IMR-90 (cell line): Measurements from ENCODE around the gene ATP6AP1. TPM values are rescaled to one million over a fixed set of nuclear protein-coding genes. Genes with fewer than 3 reads are reported as not detected.

Experiments
- ATAC-seq: fragments of 200-7000 bp; cut with Tn5 transposase; 2 replicates; pipeline ENCODE4 v1.9.1; 2020; ENCODE audit warnings: low read depth, mild to moderate bottlenecking, moderate library complexity
- BruUV-seq: library from RNA; stranded (reverse); fragments of 400-500 nt; replicated peaks from 2 replicates; lab custom pipeline; 2021; lab: Mats Ljungman, UMichigan
- CTCF ChIA-PET: fragments of 300-600 bp; formaldehyde crosslinking; extraction: SDS; loops from one replicate; lab custom pipeline; 2021; ENCODE audit warnings: antibody characterized with exemption; lab: Yijun Ruan, JAX
- POLR2A ChIA-PET: fragments of 300-600 bp; sonication (Branson Sonifier 250); formaldehyde crosslinking; loops from one replicate; lab custom pipeline; 2022; ENCODE audit warnings: antibody characterized with exemption; ENCODE audit not compliant: unreplicated experiment; lab: Charles Lee
- DNase-seq: peaks from one replicate; pipeline ENCODE4 v3.0.0; 2013
- H2AFZ ChIP-seq: replicated peaks from 2 replicates; pipeline ENCODE3; 2013; ENCODE audit warnings: low read length, mild to moderate bottlenecking; ENCODE audit not compliant: poor library complexity
- H2AK5ac ChIP-seq: 2 replicates; pipeline ENCODE4 v1.6.1; 2013; ENCODE audit warnings: low read depth, low read length, inconsistent platforms
- H2AK9ac ChIP-seq: replicated peaks from 2 replicates; pipeline ENCODE3; 2013; ENCODE audit warnings: mild to moderate bottlenecking, low read depth, low read length, moderate library complexity; ENCODE audit not compliant: poor library complexity
- H2BK120ac ChIP-seq: 2 replicates; pipeline ENCODE4 v1.6.1; 2013; ENCODE audit warnings: low read depth, low read length, inconsistent platforms
- H2BK15ac ChIP-seq: 3 replicates; pipeline ENCODE4 v1.6.1; 2013; ENCODE audit warnings: low read depth, low read length, inconsistent platforms
- H2BK20ac ChIP-seq: 2 replicates; pipeline ENCODE4 v1.6.1; 2013; ENCODE audit warnings: low read depth, mild to moderate bottlenecking, inconsistent platforms, low read length, moderate library complexity
- H2BK5ac ChIP-seq: 2 replicates; pipeline ENCODE4 v1.6.1; 2013; ENCODE audit warnings: mild to moderate bottlenecking, low read depth, low read length, inconsistent platforms; ENCODE audit not compliant: poor library complexity, severe bottlenecking
- H3K14ac ChIP-seq: replicated peaks from 2 replicates; pipeline ENCODE4 v1.6.1; 2013; ENCODE audit warnings: low read depth, low read length, inconsistent platforms
- H3K18ac ChIP-seq: 2 replicates; pipeline ENCODE4 v1.6.1; 2013; ENCODE audit warnings: low read depth, low read length, control low read depth
- H3K23ac ChIP-seq: 2 replicates; pipeline ENCODE4 v1.6.1; 2013; ENCODE audit warnings: low read depth, low read length, inconsistent platforms
- H3K27ac ChIP-seq: 2 replicates; pipeline ENCODE4 v1.5.1; 2013; ENCODE audit warnings: mild to moderate bottlenecking, control low read depth, low read length; ENCODE audit not compliant: insufficient read depth
- H3K27me3 ChIP-seq: 2 replicates; pipeline ENCODE4 v1.6.1; 2013; ENCODE audit warnings: low read length; ENCODE audit not compliant: control insufficient read depth, insufficient read depth
- H3K36me3 ChIP-seq: 2 replicates; pipeline ENCODE4 v1.6.1; 2013; ENCODE audit warnings: low read length, mixed read lengths; ENCODE audit not compliant: control insufficient read depth, insufficient read depth
- H3K4ac ChIP-seq: 2 replicates; pipeline ENCODE4 v1.6.1; 2013; ENCODE audit warnings: low read depth, low read length, inconsistent platforms
- H3K4me1 ChIP-seq: 2 replicates; pipeline ENCODE4 v1.6.1; 2013; ENCODE audit warnings: low read length, mixed read lengths; ENCODE audit not compliant: control insufficient read depth, insufficient read depth
- H3K4me2 ChIP-seq: 2 replicates; pipeline ENCODE4 v1.6.1; 2013; ENCODE audit warnings: low read depth, mild to moderate bottlenecking, control low read depth, low read length, moderate library complexity
- H3K4me3 ChIP-seq: 2 replicates; pipeline ENCODE4 v1.5.1; 2013; ENCODE audit warnings: low read depth, mild to moderate bottlenecking, control low read depth, low read length, moderate library complexity; ENCODE audit not compliant: insufficient read depth
- H3K56ac ChIP-seq: 2 replicates; pipeline ENCODE4 v1.6.1; 2013; ENCODE audit warnings: low read length, inconsistent platforms; ENCODE audit not compliant: insufficient read depth; ENCODE audit errors: extremely low read depth
- H3K79me1 ChIP-seq, 2 experiments: 2 replicates each; pipeline ENCODE4 v1.6.1; 2013; ENCODE audit warnings: low read length in 2 of 2, inconsistent platforms in 1 of 2, low read depth in 1 of 2
- H3K9ac ChIP-seq: 2 replicates; pipeline ENCODE4 v1.6.1; 2013; ENCODE audit warnings: low read depth, low read length, control low read depth
- H3K9me1 ChIP-seq: 2 replicates; pipeline ENCODE4 v1.6.1; 2013; ENCODE audit warnings: low read length, inconsistent platforms; ENCODE audit not compliant: insufficient read depth
- H3K9me3 ChIP-seq: 2 replicates; pipeline ENCODE4 v1.6.1; 2013; ENCODE audit warnings: low read length; ENCODE audit not compliant: control insufficient read depth, insufficient read depth
- H4K20me1 ChIP-seq: 2 replicates; pipeline ENCODE4 v1.6.1; 2013; ENCODE audit warnings: low read length, inconsistent platforms; ENCODE audit not compliant: insufficient read depth
- H4K5ac ChIP-seq: 2 replicates; pipeline ENCODE4 v1.6.1; 2013; ENCODE audit warnings: mild to moderate bottlenecking, low read depth, low read length, control low read depth
- H4K8ac ChIP-seq, 2 experiments: 2 replicates each; pipeline ENCODE4 v1.6.1; 2013; ENCODE audit warnings: low read depth in 2 of 2, low read length in 2 of 2, control low read depth in 1 of 2, inconsistent platforms in 1 of 2
- H4K91ac ChIP-seq: 2 replicates; pipeline ENCODE4 v1.6.1; 2013; ENCODE audit warnings: low read depth, low read length, inconsistent platforms; ENCODE audit not compliant: insufficient read depth
- BHLHE40 ChIP-seq: fragments of 150-350 bp; IDR thresholded peaks from 2 replicates; pipeline ENCODE4 v1.6.1; 2016; ENCODE audit warnings: mild to moderate bottlenecking, low read depth, low read length
- CTCF ChIP-seq: conservative IDR thresholded peaks from 2 replicates; pipeline ENCODE4 v1.5.1; 2012; ENCODE audit warnings: mild to moderate bottlenecking, low read depth, low read length, improper control_type of control experiment
- MXI1 ChIP-seq: IDR thresholded peaks from 2 replicates; pipeline ENCODE4 v1.6.1; 2012; ENCODE audit warnings: low read depth, mild to moderate bottlenecking, low read length, moderate library complexity, borderline replicate concordance
- WGBS, 2 experiments: methylation state at CpG; one replicate each; pipeline versions ENCODE4 v1.1.5 to v1.1.7; 2013; ENCODE audit warnings: missing lambda C conversion rate in 2 of 2; ENCODE audit not compliant: insufficient read length in 1 of 2; ENCODE audit errors: extremely low coverage in 2 of 2; 5-methylcytosine and 5-hydroxymethylcytosine counted together
- dilution Hi-C: fragments of 300-500 bp; cut with HindIII; formaldehyde crosslinking; loops from one replicate; pipeline ENCODE4 v1.14.3; 2018; ENCODE audit warnings: low sequenced_read_pairs; ENCODE audit not compliant: unreplicated experiment
- in situ Hi-C: fragments of 300-500 bp; cut with MboI; formaldehyde crosslinking; loops from 3 replicates; pipeline ENCODE4 v1.14.3; 2019; ENCODE audit warnings: low sequenced_read_pairs, inconsistent platforms, mixed read lengths
- intact Hi-C: fragments of 100-400 bp; cut with micrococcal nuclease; formaldehyde crosslinking; loops from 2 replicates; pipeline ENCODE4 v1.10.0; 2022
- polyA plus RNA-seq, 3 experiments: library from polyadenylated mRNA; depleted of rRNA; stranded (reverse); fragments of >200 nt; gene quantifications; 2 replicates each; pipeline ENCODE4 v1.2.3, GENCODE V29; 2012; ENCODE audit warnings: low replicate concordance in 1 of 3
- total RNA-seq: library from RNA; depleted of rRNA; stranded (reverse); fragments of >200 nt; gene quantifications from 2 replicates; pipeline ENCODE4 v1.2.3, GENCODE V29; 2012

ATP6AP1 gene
- total and polyA plus RNA-seq, 2 of the 4 experiments (the other 2 are of a cell fraction), result 13.8 to 96.7 TPM

GRCh38 chrX:154462396-154462795 lies 33.9 kb downstream of the ATP6AP1 start:
- no peaks in the 10 kb centered on the region for H3K9me1 ChIP-seq
- H3K4me3 ChIP-seq, result no peak overlapping the region
- H3K4ac ChIP-seq, result no peak overlapping the region
- H2BK120ac ChIP-seq, result no peak overlapping the region
- H3K27ac ChIP-seq, result no peak overlapping the region
- no peak overlapping the region for H3K14ac ChIP-seq
- TF ChIP-seq CTCF, result no peak
- TF ChIP-seq MXI1, result no peak
- no peak for TF ChIP-seq BHLHE40
- DNase-seq, result no peak
- no peak overlapping the region for H3K18ac ChIP-seq
- H4K20me1 ChIP-seq, result peaks cover 39% of the 10 kb centered on the region
- peaks cover 4% of the 10 kb centered on the region; the same call in 1 of the 2 replicates for H3K4me1 ChIP-seq
- H3K36me3 ChIP-seq, result peaks cover 59% of the 10 kb centered on the region
- H3K23ac ChIP-seq, result no peak overlapping the region
- H3K27me3 ChIP-seq, result no peaks in the 10 kb centered on the region
- peaks cover 0 to 16% of the 10 kb centered on the region in 2 experiments; a peak in 3 of 4 replicates for H3K79me1 ChIP-seq
- H2AK5ac ChIP-seq, result no peak overlapping the region
- BruUV-seq, result no TSS peak
- no peak overlapping the region for H4K91ac ChIP-seq
- no peak overlapping the region for H2BK15ac ChIP-seq
- H3K9me3 ChIP-seq, result no peaks in the 10 kb centered on the region; the same call in 1 of the 2 replicates
- CTCF ChIA-PET, result no interaction called here
- H2AFZ ChIP-seq, result no peak overlapping the region
- intact Hi-C loops, result no loop called here
- no peak overlapping the region for H3K9ac ChIP-seq
- dilution Hi-C loops, result no loop called here
- no peak overlapping the region for H3K4me2 ChIP-seq
- WGBS, 2 experiments, result no CpG with 5 or more reads among the region's 8 CpGs
- no peak overlapping the region for H2BK5ac ChIP-seq
- no peak overlapping the region for H2BK20ac ChIP-seq
- no peak overlapping the region for H3K56ac ChIP-seq
- no peak overlapping the region for H4K8ac ChIP-seq
- in situ Hi-C loops, result no loop called here
- POLR2A ChIA-PET, result no interaction called here
- H4K5ac ChIP-seq, result no peak overlapping the region
- H2AK9ac ChIP-seq, result no peak overlapping the region
- no peak for ATAC-seq
